ENCODE data around the gene ACMSD.

GRCh38 chr2:134869946-134870736 lies 31.7 kb downstream of the ACMSD start:
- TF ChIP-seq POLR2A (IDR thresholded peaks at IDR 0.05) (no peak), CTCF (IDR thresholded peaks at IDR 0.05) (no peak)

All from transverse colon (tissue), 3 donors.